ENCODE results near the gene MTRF1.
"Not testable (repeated sequence)": the region's sequence is repeated elsewhere in the genome, so short reads cannot be mapped to it uniquely, and the experiment has no call there.

The MTRF1 gene

DNA sequence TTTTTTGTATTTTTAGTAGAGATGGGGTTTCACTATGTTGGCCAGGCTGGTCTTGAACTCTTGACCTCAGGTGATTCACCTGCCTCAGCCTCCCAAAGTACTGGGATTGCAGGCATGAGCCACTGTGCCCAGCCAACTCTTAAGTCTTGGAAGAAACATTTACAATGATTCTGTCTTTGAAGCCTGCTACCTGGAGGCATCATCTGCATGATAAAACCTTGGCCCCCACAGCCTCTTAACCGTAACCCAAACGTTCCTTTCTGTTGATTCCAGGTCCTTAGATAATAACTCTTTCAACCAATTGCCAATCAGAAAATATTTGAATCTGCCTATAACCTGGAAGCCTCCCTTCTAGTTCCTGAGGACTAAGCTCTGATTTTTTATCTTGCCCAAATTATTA, 15.8 kb upstream of the MTRF1 start:
- DNase-seq = not testable (repeated sequence)

DNA sequence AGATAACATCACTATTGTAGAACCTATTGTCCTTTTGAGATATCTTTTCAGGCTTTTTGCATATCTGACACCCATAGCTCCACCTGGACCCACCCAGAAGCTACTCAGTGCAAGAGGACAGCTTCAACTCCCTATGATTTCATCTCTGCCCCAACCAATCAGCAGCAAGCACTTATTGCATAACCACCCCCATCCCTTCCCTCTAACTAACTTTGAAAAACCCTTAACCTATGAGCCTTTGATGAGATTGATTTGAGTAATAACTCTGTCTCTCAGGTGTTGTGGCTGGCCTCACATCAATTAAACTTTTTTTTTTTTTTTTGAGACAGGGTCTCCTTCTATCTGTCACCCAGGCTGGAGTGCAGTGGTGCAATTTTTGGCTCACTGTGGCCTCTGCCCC, 13.4 kb upstream of the MTRF1 start:
- DNase-seq = no peak

DNA sequence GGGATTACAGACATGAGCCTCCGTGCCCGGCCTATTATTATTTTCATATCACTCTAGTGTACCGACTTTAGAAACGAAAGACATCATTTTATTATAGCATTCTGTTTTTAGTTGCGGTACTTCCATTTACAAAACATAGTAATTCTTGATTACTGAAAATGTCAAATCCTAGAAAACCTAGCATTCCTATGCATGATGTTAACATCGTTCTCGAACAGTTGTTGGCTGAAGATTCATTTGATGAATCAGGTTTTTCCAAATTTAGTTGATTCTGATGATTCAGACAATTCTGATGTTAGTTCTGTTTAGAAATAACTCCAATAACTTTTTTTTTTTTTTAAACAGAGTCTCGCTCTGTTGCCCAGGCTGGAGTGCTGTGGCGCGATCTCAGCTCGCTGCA, 11.5 kb upstream of the MTRF1 start:
- no peak for DNase-seq

DNA sequence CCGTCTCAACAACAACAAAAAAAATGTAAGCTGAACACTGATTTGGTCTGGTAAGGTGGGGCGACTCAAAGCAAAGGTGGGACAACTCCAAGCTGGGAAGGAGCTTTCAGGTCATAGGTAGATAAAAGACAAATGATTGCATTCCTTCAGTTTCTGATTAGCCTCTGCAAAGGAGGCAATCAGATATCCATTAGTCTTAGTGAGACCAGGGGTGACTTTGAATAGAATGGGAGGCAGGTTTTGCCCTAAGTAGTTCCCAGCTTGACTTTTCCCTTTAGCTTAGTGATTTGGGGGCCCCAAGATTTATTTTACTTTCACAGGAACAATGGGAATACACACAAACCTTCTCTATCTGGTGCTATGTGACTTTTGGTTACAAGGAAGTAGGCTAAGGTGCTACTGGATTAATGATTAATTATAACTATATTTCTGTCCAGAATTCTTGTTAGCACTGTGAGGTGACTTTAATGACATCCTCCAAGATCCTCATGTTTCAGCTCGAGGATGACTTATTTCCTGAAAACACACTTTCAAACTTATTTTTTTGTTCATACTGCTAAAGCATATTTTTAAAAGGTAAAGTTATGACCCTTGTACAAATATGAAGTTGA, 10.6 kb upstream of the MTRF1 start:
- no peak for DNase-seq

DNA sequence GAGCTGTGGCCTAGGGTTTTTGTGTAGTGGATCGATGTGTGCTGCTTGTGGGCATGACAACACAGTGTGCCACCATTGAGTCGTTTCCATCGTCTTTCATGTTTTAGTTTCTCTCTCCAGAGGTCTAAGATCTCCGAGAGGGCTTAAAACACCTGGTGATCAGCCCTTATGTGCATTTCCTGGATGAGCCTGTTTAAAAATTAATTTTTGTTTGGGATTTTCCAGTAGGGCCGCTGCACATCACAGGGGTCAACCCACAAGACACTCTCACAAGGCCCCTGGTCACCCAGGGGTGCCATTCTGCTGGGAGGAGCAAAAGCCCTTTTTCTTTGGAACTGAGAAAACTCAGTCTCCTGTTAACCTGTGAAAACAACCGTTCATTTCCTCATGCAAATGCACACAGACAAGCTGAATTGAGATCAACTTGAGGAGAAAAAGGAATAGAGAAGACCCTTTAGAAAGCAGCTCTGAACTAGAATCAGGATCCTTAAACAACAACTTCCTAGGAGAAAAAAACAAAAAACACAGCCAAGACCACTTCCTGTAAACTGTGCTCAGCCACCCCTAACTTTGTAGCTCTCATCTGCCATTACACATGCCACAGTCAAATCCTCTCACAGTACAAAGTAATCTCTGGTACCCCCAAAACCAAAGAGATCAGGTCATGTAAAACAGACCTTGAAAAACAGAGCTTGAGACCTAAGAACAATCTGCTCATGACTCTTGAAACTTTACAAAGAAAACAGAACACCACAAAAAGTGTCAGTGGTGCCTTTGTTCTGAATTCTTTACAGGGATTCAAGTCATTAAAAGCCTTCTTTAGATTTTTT, 8.3 kb upstream of the MTRF1 start:
- no peak for DNase-seq

DNA sequence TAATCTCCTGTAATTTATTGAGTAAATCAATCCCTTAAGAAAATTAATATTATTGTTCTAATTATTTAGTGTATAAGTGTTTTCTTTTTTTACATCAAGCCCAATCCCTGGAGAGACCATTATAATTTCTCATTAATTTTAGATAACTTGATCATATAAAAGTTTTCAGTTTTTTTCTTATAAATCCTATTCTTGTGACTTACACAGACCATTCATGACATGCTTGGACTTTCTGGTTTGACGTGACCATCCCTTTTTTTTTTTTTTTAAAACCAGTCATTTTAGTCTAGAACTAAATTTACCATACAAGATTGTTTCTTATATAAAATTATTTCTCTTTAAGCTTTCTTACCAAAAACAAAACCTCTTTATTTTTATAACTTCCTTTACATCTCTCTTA, 5.4 kb upstream of the MTRF1 start:
- DNase-seq = peak; percentile 47

DNA sequence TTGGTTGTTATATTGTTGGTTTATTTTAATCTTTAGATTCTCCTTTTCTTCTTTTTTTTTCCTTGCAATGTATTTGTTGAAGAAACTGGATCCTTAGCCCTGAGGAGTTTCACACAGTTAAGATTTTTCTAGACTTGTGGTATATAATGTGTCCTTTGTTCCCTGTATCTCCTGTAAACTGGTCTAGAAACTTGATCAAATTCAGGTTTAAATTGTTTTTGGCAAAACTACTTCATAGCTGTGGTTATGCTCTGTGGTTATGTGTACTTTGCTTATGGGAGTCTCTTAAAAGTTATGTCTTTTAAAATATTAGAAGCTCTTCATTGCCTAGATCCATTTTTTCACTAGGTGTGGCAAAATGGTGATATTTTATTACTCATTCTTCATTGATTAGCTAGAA, 3.7 kb upstream of the MTRF1 start:
- no peak for DNase-seq

DNA sequence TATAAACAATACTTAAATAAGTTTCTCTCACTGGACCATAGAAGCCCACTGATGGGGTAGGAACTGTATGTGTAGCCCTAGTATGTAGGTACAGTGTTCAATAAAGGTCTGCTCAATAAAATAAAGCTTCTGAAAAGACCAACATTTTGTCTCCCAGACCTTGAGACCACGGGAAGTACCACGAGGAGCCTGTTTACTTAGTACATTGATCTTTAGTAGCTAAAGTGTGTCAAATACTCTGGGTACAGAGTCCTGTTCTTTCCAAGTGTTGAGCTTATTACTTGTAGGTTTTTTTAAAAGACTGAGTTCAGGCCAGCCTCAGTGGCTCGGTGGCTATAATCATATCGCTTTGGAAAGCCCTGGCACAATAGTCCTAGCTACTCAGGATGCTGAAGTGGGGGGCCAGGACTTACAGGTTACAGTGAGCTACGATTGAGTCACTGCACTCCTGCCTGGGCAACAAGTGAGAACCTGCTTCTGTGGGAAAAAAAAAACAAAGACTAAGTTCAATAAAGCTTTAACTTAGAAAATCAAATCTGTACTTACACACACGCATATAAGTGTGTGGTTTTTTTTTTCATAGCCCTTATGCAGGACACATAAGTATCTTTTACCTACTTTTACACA, 3.4 kb downstream of the MTRF1 start:
- DNase-seq = no peak

DNA sequence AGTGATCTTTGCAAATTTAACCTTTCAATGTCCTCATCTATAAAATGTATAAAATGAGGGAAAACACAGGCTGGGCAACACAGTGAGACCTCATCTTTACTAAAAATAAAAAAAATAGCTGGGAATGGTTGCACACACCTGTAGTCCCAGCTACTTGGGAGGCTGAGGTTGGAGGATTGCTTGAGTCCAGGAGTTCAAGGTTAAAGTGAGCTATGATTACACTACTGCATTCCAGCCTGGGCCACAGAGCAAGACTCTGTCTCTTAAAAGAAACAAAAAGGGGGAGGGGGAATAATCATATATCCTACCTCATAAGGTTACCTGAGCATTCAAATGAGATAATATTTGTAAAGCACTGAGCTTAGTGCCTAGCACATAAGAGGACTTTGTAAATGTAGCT, 5.8 kb downstream of the MTRF1 start:
- DNase-seq = no peak

DNA sequence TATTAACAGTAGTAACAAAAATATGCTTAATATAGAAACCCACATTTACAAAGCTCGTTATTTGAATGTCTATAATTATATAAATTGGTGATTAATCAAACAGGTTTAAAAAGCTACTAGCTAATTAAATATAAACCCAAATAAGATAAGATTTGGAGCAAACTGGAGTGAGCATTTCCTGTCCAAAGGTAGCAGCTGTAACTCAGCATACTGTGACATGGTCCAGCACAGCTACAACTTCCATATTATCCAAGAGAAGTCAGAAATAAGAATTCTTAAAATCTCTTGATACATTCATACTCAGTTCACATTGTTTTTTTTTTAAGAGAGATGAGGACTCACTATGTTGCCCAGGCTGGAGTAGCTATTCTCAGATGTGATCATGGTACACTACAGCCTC, 8.5 kb downstream of the MTRF1 start:
- DNase-seq = no peak

DNA sequence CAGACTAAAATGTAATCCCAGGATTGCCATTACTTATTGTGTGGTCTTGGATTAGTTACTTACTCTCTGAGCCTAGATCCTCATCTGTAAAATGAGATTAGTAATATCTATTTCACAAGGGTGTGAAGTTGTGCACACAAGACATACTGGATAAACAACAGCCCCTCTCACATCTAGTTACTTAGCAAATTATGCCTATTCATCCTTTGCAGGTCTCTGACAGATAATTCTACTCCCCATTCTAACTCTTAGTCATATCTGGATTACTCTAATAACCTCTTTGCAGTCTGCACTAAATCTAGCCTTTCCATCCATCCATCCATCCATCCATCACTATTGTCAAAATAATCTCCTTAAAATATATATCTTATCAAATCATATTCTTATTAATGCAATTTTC, 12.4 kb downstream of the MTRF1 start:
- DNase-seq = no peak

DNA sequence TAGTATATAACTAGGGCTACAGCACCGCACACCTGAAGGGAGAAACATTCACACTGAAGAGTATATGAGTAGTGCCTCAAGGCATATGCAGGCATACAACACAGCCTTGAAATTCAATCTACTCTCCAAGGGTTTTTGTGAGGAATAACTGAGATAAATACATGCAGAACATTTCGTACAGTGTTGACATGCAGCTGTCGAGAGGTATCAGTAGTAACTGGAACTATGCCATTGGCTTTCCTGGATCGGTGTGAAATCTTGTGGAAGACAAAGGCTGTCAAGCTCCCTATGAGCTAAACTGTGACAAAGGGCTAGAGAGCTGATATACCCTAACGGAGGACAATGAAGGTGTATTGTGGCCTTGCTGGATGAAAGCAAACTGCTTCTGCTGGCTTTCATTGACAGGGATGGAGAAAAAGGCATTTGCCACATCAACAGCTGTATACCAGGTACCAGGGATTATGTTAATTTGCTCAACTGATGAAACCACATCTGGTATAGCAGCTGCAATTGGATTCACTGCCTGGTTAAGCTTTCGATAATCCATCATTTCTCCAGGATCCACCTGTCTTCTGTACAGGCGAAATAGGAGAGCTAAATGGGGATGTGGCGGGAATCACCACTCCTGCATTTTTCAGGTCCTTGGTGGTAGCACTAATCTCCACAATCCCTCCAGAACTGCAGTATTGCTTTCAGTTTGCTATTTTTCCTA, 16.3 kb downstream of the MTRF1 start:
- no peak for DNase-seq

DNA sequence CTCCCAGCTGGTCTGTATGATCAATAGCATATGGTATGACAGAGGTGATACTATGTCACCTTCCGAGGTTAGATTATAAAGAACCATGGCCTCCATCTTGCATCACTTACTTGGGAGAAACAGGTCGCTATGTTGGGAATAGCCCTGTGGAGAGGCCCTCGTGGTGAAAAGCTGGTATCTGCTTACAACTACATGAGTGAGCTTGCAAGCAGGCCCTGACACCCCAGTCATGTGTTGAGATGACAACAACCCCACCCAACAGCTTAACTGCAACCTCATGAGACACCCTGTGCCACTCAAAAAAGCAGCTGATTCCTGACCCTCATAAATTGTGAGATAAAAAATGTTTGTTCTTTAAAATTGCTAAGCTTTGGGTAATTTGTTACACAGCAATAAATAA, 18.8 kb downstream of the MTRF1 start:
- no peak for DNase-seq

DNA sequence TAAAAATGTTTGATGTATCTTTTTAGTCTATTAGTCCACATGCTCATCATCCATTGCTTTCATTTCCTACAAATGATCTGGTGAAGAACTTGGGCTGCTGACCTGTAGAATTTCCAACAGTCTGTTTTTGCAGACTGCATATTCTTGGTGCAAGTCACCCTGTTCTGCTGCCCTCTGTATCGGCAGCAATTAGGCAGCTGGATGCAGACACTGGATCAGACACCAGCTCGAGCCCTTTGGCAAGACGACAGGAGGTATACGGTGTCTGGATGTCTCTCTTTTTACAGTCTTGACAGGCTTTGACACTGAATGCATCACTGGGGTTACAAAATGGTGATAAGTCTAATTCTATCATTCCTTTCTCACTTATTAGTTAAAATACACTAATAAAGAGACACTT, 21.8 kb downstream of the MTRF1 start:
- DNase-seq = no peak

DNA sequence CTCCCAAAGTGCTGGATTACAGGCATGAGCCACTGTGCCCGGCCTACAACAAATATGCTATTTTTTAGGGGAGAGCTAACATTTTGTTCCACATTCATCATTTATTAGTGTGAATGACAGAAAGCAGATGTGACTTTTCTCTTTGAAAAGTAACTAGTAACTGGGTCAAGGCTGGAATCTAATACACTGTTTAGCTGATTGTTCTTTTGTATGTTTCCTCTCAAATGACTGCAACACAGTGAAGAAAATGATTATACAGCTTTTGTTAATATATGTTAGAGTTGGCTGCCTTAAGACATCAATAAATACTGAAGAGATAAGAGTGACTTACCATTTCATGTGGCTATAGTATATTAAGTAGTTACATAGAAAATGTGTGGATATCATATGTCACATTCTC, 27.0 kb downstream of the MTRF1 start:
- DNase-seq = no peak

DNA sequence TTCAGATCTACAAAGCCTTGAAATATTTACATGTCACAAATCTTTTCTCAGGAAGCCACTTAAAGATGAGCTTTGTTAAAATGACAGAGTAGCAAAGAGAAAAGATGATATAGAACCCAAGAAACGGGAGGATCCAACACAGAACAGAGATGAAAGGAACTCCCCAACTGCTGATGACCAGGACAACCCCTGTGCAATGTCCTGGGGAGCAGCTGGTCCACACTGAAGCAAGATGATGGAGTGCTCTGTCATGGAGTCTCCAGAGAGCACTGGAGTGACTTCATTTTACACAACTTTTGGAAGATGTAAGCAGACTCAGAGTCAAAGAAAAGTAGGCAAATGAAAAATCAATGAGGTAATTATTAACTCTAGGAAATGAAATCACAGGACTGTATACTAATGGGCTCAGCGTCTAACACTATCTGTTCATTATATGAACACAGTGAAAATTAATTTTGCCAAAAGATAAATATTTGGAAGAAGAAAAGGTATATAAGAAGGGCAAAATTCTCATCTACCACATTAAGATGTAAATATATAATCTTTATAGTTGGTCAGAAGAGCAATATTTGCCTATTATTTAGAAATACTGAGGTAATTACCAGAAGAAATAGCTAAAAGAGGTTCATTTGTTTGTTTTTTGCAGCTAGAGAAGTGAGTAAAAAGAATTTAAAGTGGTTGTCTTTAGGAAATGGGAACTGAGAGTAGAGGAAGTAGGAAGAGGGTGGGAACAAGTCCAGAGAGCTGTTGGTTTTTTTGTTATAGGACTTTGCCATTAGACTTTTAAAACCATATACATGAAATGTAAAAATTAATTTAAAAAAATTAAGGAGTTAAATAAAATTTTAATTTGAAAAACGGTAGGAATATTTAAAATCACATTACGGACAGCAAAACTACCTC, 30.5 kb downstream of the MTRF1 start:
- no peak for DNase-seq

DNA sequence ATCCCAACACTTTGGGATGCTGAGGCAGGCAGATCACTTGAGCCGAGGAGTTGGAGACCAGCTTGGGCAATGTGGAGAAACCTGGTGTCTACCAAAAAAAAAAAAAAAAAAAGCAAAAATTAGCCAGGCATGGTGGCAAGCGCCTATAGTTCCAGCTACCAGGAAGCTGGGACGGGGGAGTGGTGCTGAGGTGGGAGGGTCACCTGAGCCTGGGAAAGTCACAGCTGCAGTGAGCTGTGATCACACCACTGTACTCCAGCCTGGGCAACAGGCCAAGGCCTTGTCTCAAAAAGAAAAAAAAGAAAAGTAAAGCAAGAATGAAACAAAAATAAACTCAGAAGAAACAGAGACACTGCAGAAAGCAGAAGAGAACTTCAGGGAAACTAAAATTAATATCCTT, 31.6 kb downstream of the MTRF1 start:
- DNase-seq = peak; percentile 15

DNA sequence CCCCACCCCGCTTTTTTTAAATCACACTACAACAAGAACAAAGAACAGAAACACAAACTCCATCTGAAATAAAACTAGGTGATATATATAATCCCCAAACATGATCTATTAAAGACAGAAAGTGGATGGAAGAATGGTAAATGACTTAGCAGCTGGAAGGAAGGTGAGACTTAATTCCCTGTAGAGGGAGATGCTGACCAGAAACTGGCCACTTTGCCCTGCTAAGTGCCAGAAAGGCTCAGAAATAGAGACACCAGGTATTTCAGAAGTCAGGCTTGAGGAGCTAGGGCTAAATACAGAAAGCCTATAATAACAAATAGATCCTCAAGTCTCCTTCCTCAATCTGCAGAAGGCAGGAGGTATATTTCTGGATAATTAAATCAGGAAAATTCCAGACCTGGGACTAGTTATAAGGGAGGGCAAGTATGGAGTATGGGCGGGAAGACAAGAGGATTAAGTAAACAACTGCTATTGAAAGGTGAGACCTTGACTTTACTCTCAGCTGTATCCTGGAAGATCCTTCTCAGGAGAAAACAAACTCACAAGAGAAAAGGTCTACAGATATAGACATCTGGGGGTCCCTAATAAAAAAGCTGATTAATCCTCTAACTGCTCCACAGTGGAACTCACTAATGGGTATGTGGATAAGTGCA, 32.2 kb downstream of the MTRF1 start:
- DNase-seq = no peak

DNA sequence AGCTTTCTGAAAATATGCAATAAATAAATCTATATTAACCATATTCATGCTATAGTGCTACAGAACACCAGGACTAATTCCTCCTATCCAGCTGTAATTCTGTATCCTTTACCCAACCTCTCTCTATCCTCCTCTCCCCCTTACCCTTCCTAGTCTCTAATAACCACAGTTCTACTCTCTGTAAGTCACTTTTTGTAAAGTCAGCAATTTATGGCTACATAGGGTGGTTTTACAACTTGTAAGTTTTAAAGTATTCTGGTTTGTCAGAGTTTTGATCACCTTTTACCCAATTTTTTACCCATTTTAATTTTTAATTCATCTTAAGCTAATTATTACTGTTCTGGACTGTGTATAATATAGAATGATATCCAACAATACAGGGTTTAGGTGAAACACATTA, 34.0 kb downstream of the MTRF1 start:
- no peak for DNase-seq

DNA sequence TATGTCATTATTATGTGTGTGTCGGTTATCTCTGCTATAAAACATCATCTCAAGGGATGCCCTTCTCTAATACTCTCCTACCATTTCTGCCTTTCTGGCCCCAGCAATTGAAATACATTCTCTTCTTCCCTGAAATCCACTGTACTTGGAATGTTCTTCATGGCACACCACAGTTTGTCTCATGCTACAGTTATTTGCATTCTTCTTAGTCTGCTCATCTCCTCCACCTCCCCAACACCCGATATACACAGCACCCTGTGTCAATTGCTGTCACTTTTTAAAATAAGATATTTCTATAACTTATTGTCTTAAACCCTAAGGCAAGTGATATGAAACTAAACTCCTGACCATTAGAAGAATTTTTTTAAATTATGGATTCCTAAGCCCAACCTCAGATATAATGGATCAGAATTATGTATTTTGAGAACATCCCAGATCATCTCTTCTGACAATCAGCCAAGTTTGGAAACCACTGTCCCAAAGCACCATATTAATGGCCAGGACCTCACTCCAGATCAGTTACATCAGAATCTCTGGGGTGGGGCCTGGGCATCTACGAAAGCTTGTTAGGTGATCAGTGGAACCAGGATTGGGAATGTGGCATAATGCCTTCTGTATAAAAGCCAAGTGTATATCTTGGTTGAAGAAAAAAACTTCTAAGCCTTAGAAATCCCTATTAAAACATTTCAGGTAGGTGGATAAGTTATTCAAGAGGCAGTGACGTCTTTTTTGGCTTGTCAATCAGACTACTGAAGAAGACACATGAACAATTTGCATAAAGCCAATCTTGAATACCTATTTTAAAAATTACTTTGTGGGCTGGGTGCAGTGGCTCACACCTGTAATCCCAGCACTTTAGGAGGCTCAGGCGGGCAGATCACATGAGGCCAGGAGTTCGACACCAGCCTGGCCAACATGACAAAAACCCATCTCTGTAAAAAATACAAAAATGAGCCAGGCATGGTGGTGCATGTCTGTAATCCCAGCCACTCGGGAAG, 39.0 kb downstream of the MTRF1 start:
- DNase-seq = peak; percentile 87
